Neural cell (in vitro differentiated cells): Measurements from ENCODE around the gene SHISA5. TPM values are rescaled to one million over a fixed set of nuclear protein-coding genes. Genes with fewer than 3 reads are reported as not detected.

Source experiments
- H2AFZ ChIP-seq: fragments of 200-600, 300-800 bp; sonication (generic), shearing (Covaris generic); 2 replicates; pipeline ENCODE4 v1.6.0; 2014; ENCODE audit warnings: low read depth, mild to moderate bottlenecking, antibody characterized with exemption, low read length, moderate library complexity
- H3F3A ChIP-seq: fragments of 200-600 bp; shearing (Covaris generic); 2 replicates; pipeline ENCODE4 v1.6.1; 2016; ENCODE audit warnings: mild to moderate bottlenecking, moderate library complexity, mixed read lengths, antibody characterized with exemption, low read length; ENCODE audit not compliant: insufficient read depth, poor library complexity, severe bottlenecking
- H3K27ac ChIP-seq: fragments of 200-600, 300-800 bp; sonication (generic), shearing (Covaris generic); 2 replicates; pipeline ENCODE4 v1.5.1; 2014; ENCODE audit warnings: mild to moderate bottlenecking, low read length, moderate library complexity
- H3K27me3 ChIP-seq: fragments of 300-800, 200-600 bp; sonication (generic), shearing (Covaris generic); 2 replicates; pipeline ENCODE4 v1.6.0; 2014; ENCODE audit warnings: mild to moderate bottlenecking, low read depth, low read length, moderate library complexity; ENCODE audit not compliant: insufficient read depth
- H3K36me3 ChIP-seq: fragments of 300-800, 200-600 bp; sonication (generic), shearing (Covaris generic); 2 replicates; pipeline ENCODE4 v1.5.1; 2014; ENCODE audit warnings: mild to moderate bottlenecking, antibody characterized with exemption, low read length, moderate library complexity; ENCODE audit not compliant: insufficient read depth
- H3K4me2 ChIP-seq: fragments of 300-800, 200-600 bp; sonication (generic), shearing (Covaris generic); 2 replicates; pipeline ENCODE4 v1.6.0; 2014; ENCODE audit warnings: mild to moderate bottlenecking, low read length
- H3K4me3 ChIP-seq: fragments of 300-800, 200-600 bp; sonication (generic), shearing (Covaris generic); 2 replicates; pipeline ENCODE4 v1.5.1; 2014; ENCODE audit warnings: mild to moderate bottlenecking, low read length, moderate library complexity
- H3K79me2 ChIP-seq: fragments of 200-600 bp; shearing (Covaris generic); replicated peaks from 2 replicates; pipeline ENCODE4 v1.6.0; 2014; ENCODE audit warnings: mild to moderate bottlenecking, low read length, moderate library complexity; ENCODE audit not compliant: insufficient read depth
- H3K9ac ChIP-seq: fragments of 300-800, 200-600 bp; sonication (generic), shearing (Covaris generic); 2 replicates; pipeline ENCODE4 v1.6.1; 2016; ENCODE audit warnings: mild to moderate bottlenecking, low read length, mixed read lengths
- H3K9me2 ChIP-seq: fragments of 200-600 bp; shearing (Covaris generic); 2 replicates; pipeline ENCODE4 v1.6.1; 2016; ENCODE audit warnings: mild to moderate bottlenecking, low read length, mixed read lengths; ENCODE audit not compliant: insufficient read depth
- H3K9me3 ChIP-seq: fragments of 200-600, 300-800 bp; sonication (generic), shearing (Covaris generic); 2 replicates; pipeline ENCODE4 v1.6.1; 2016; ENCODE audit warnings: mild to moderate bottlenecking, mixed run types, low read length, moderate library complexity, mixed read lengths
- H4K20me1 ChIP-seq: fragments of 200-600 bp; shearing (Covaris generic); 2 replicates; pipeline ENCODE4 v1.6.1; 2016; ENCODE audit warnings: mild to moderate bottlenecking, mixed run types; ENCODE audit not compliant: insufficient read depth
- CTCF ChIP-seq: fragments of 450-650 bp; IDR thresholded peaks from 2 replicates; pipeline ENCODE4 v1.5.1; 2014; ENCODE audit warnings: antibody characterized with exemption, mild to moderate bottlenecking, moderate library complexity; ENCODE audit not compliant: poor library complexity, severe bottlenecking
- EP300 ChIP-seq: fragments of 450-650 bp; conservative IDR thresholded peaks from 2 replicates; pipeline ENCODE4 v1.6.1; 2014; ENCODE audit warnings: antibody characterized with exemption, mild to moderate bottlenecking, moderate library complexity; ENCODE audit not compliant: poor library complexity, severe bottlenecking
- EZH2 ChIP-seq: fragments of 200-600, 300-800 bp; shearing (Covaris generic), sonication (generic); IDR thresholded peaks from 2 replicates; pipeline ENCODE4 v1.6.1; 2014; ENCODE audit warnings: antibody characterized with exemption, low read length, borderline replicate concordance, mild to moderate bottlenecking; ENCODE audit not compliant: insufficient read depth, poor library complexity, severe bottlenecking
- MXI1 ChIP-seq: fragments of 450-650 bp; conservative IDR thresholded peaks from 2 replicates; pipeline ENCODE4 v1.6.1; 2014; ENCODE audit warnings: antibody characterized with exemption, mild to moderate bottlenecking; ENCODE audit not compliant: poor library complexity, severe bottlenecking
- POLR2AphosphoS5 ChIP-seq: IDR thresholded peaks from 2 replicates; pipeline ENCODE4 v1.6.1; 2012
- RAD21 ChIP-seq: fragments of 450-650 bp; conservative IDR thresholded peaks from 2 replicates; pipeline ENCODE4 v1.6.1; 2014; ENCODE audit warnings: antibody characterized with exemption, mild to moderate bottlenecking, moderate library complexity
- SMC3 ChIP-seq: fragments of 450-650 bp; conservative IDR thresholded peaks from 2 replicates; pipeline ENCODE4 v1.6.1; 2014; ENCODE audit warnings: antibody characterized with exemption, mild to moderate bottlenecking, moderate library complexity; ENCODE audit not compliant: poor library complexity
- TAF1 ChIP-seq: IDR thresholded peaks from 2 replicates; pipeline ENCODE4 v1.6.1; 2012; ENCODE audit warnings: low read depth
- polyA plus RNA-seq: library from polyadenylated mRNA; depleted of rRNA; stranded (reverse); fragments of >200 nt; gene quantifications from 2 replicates; pipeline ENCODE4 v1.2.3, GENCODE V29; 2014
- TF ChIP-seq, protein P1 (sequence below): IDR thresholded peaks from 2 replicates; pipeline ENCODE4 v1.6.1; 2012; ENCODE audit warnings: borderline replicate concordance

The SHISA5 gene
- polyA plus RNA-seq, 1 donor from 2014 or later: 121 TPM

GRCh38 chr3:48511551-48511950 lies 7.6 kb upstream of the SHISA5 start:
- no peak for TF ChIP-seq EZH2
- no peak for TF ChIP-seq SMC3
- no peak for TF ChIP-seq MXI1
- TF ChIP-seq EP300: no peak
- no peak for TF ChIP-seq CTCF
- TF ChIP-seq POLR2AphosphoS5: no peak
- no peak for TF ChIP-seq RAD21
- TF ChIP-seq TAF1: no peak
- TF ChIP-seq, protein P1, sequence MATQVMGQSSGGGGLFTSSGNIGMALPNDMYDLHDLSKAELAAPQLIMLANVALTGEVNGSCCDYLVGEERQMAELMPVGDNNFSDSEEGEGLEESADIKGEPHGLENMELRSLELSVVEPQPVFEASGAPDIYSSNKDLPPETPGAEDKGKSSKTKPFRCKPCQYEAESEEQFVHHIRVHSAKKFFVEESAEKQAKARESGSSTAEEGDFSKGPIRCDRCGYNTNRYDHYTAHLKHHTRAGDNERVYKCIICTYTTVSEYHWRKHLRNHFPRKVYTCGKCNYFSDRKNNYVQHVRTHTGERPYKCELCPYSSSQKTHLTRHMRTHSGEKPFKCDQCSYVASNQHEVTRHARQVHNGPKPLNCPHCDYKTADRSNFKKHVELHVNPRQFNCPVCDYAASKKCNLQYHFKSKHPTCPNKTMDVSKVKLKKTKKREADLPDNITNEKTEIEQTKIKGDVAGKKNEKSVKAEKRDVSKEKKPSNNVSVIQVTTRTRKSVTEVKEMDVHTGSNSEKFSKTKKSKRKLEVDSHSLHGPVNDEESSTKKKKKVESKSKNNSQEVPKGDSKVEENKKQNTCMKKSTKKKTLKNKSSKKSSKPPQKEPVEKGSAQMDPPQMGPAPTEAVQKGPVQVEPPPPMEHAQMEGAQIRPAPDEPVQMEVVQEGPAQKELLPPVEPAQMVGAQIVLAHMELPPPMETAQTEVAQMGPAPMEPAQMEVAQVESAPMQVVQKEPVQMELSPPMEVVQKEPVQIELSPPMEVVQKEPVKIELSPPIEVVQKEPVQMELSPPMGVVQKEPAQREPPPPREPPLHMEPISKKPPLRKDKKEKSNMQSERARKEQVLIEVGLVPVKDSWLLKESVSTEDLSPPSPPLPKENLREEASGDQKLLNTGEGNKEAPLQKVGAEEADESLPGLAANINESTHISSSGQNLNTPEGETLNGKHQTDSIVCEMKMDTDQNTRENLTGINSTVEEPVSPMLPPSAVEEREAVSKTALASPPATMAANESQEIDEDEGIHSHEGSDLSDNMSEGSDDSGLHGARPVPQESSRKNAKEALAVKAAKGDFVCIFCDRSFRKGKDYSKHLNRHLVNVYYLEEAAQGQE: no peak
- Histone ChIP-seq H3K4me2 (no peak overlapping the region), H3K9ac (no peak overlapping the region), H3K27ac (no peak overlapping the region), H3K36me3 (no peaks in the 10 kb centered on the region), H3K79me2 (no peaks in the 10 kb centered on the region), H3K27me3 (no peaks in the 10 kb centered on the region), H3K9me2 (no peaks in the 10 kb centered on the region), H2AFZ (no peak overlapping the region), H3F3A (no peaks in the 10 kb centered on the region), H3K9me3 (no peaks in the 10 kb centered on the region), H3K4me3 (no peak overlapping the region), H4K20me1 (no peaks in the 10 kb centered on the region)

- no peak for TF ChIP-seq CTCF
- TF ChIP-seq, protein P1: no peak
- no peak for TF ChIP-seq TAF1
- no peak for TF ChIP-seq SMC3
- no peak for TF ChIP-seq MXI1
- no peak overlapping the region for H2AFZ ChIP-seq
- no peaks in the 10 kb centered on the region for H4K20me1 ChIP-seq
- no peak overlapping the region for H3K9ac ChIP-seq
- H3K36me3 ChIP-seq: no peaks in the 10 kb centered on the region
- H3K79me2 ChIP-seq: no peaks in the 10 kb centered on the region
- no peak overlapping the region for H3K27ac ChIP-seq
- no peak overlapping the region for H3K4me2 ChIP-seq
- no peaks in the 10 kb centered on the region for H3K9me3 ChIP-seq
- H3F3A ChIP-seq: no peaks in the 10 kb centered on the region
- H3K9me2 ChIP-seq: no peaks in the 10 kb centered on the region
- no peak overlapping the region for H3K4me3 ChIP-seq
- H3K27me3 ChIP-seq: peaks cover 5% of the 10 kb centered on the region
Observed at GRCh38 chr3:48507256-48508061, 3.5 kb upstream of the SHISA5 start.
